Measurements from ENCODE around the gene HIGD1C.
"Not testable (repeated sequence)": the region's sequence is repeated elsewhere in the genome, so short reads cannot be mapped to it uniquely, and the experiment has no call there.

DNA sequence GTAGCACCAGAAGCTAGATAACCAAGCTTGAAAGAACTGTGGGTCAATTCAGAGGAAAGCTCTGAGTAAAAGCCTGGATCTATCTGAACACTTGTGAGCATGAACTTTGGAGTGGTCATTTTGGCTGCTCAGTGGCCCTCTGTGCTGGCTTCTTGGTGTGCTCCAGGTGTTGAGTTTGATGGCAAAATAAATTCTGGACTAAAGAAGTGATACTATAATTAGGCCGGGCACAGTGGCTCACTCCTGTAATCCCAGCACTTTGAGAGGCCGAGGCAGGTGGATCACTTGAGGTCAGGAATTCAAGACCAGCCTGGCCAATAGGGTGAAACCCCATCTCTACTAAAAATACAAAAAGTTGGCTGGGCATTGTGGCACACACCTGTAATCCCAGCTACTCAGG is 2.4 kb downstream of the HIGD1C start:
- TF ChIP-seq, protein P1, sequence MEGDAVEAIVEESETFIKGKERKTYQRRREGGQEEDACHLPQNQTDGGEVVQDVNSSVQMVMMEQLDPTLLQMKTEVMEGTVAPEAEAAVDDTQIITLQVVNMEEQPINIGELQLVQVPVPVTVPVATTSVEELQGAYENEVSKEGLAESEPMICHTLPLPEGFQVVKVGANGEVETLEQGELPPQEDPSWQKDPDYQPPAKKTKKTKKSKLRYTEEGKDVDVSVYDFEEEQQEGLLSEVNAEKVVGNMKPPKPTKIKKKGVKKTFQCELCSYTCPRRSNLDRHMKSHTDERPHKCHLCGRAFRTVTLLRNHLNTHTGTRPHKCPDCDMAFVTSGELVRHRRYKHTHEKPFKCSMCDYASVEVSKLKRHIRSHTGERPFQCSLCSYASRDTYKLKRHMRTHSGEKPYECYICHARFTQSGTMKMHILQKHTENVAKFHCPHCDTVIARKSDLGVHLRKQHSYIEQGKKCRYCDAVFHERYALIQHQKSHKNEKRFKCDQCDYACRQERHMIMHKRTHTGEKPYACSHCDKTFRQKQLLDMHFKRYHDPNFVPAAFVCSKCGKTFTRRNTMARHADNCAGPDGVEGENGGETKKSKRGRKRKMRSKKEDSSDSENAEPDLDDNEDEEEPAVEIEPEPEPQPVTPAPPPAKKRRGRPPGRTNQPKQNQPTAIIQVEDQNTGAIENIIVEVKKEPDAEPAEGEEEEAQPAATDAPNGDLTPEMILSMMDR (conservative IDR thresholded peaks at IDR 0.05) = not testable (repeated sequence)
- TF ChIP-seq EZH2 (IDR thresholded peaks at IDR 0.05; ENCODE audit: low read depth) = not testable (repeated sequence)
